NCI-H2196 treated with DMSO at 0.1 percent for 48 hours (cell line): ENCODE data around the gene PIEZO1.
"Not testable (repeated sequence)": the region's sequence is repeated elsewhere in the genome, so short reads cannot be mapped to it uniquely, and the experiment has no call there.

Source experiments
- DNase-seq: peaks from one replicate; lab custom pipeline; 2025; ENCODE audit not compliant: unreplicated experiment; lab: John Stamatoyannopoulos, UW

Gene PIEZO1, protein sequence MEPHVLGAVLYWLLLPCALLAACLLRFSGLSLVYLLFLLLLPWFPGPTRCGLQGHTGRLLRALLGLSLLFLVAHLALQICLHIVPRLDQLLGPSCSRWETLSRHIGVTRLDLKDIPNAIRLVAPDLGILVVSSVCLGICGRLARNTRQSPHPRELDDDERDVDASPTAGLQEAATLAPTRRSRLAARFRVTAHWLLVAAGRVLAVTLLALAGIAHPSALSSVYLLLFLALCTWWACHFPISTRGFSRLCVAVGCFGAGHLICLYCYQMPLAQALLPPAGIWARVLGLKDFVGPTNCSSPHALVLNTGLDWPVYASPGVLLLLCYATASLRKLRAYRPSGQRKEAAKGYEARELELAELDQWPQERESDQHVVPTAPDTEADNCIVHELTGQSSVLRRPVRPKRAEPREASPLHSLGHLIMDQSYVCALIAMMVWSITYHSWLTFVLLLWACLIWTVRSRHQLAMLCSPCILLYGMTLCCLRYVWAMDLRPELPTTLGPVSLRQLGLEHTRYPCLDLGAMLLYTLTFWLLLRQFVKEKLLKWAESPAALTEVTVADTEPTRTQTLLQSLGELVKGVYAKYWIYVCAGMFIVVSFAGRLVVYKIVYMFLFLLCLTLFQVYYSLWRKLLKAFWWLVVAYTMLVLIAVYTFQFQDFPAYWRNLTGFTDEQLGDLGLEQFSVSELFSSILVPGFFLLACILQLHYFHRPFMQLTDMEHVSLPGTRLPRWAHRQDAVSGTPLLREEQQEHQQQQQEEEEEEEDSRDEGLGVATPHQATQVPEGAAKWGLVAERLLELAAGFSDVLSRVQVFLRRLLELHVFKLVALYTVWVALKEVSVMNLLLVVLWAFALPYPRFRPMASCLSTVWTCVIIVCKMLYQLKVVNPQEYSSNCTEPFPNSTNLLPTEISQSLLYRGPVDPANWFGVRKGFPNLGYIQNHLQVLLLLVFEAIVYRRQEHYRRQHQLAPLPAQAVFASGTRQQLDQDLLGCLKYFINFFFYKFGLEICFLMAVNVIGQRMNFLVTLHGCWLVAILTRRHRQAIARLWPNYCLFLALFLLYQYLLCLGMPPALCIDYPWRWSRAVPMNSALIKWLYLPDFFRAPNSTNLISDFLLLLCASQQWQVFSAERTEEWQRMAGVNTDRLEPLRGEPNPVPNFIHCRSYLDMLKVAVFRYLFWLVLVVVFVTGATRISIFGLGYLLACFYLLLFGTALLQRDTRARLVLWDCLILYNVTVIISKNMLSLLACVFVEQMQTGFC (N-terminal part only)

DNA sequence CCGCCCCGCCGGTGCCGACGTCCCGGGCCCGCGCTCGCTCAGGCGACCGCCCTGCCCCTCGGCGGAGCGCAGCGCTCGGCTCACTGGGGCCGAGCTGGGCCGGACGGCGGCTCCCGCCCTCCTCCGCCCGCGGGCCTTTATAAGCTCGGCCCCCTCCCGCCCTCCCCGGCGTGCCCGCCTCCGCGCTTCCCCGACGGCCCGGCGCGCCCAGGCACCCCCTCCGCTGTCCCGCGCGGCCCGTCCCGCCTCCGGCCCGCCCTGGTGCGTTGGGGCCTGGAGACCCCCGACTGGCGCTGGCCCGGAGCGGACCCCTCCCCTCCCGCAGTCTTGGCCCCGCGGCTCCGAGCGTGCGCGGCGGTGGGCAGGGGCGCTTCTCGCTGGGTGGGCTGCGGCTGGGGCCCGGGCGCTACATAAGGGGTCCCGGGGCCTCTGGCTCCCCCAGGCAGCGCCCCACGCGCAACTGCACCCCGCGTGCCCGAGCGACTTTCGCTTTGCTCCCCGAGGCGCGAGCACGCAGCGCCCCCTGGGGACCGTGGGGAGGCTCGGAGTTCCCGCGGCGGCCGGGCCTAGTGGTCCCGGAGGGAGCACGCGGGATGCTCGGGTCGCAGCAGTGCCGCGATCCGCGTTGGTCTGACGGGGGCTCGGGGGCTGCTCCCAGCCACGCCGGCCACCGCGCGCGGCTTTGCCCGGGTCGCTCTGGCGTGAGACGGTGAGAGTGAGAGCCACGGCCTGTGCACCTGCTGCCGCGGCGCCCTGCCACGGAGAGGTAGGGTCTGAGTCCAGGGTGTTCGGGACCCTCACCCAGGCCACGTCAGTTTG, at the start of gene PIEZO1:
Gene PIEZO1, minus strand, starts transcription at position 115 of the 819 bp plus-strand sequence. CDS start 256 bp downstream, outside the sequence.
- no peak for DNase-seq

DNA sequence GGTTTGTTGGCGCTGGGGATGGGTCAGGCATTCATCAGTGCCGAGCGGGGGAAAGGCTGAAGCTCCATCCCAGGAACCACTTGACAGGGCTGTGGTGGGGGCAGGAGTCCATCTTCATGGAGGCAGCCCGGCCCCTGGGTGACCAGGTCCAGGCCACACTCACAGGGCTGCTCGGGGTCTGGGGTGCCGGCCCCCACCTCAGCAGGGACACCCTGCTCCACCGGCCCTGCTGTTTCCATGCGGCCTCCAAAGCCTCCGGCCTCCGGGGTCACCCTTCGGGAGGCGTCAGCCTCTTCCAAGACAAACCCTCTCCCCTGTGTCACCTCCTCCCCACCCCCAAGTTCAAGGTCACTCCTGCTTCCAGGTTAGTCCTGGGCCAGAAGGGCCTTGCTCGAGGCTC, 49.6 kb upstream of the PIEZO1 start:
- DNase-seq: no peak

DNA sequence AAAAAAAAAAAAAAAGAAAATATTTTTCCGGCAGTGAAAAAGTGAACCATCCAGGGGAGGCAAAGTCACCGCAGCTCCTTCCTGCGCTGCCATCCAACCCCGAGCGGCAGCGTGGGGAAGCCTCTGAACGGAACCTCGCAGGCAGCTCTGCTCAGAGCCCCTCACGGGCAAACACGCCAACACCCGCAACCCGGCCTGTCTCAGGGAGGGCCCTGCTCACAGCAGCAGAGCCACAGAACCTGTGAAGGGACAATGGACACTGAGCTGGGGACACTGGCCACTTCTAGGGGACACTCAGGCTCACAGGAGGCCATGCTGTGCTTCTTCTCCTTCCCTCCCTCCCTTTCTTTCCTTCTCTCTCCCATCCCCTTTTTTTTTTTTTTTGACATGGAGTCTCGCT, 48.1 kb upstream of the PIEZO1 start:
- DNase-seq: no peak

DNA sequence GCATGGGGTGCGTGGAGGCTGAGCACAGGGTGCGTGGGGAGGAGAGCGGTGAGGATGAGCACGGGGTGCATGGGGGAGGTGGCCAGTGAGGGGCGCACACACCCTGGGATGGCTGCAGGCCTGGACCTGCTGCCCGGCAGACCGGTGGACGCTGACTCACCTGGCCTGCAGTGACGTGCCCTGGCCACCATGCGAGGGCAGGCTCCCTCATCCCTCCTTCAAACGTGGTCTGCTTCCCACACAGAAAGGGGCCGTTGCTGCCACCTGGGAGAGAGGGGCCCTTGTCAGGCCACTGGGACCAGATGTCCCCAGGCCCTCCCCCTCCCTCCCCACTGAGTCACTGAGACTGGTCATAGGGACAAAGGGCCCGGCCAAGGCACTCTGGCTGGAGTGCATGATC, 46.8 kb upstream of the PIEZO1 start:
- no peak for DNase-seq

DNA sequence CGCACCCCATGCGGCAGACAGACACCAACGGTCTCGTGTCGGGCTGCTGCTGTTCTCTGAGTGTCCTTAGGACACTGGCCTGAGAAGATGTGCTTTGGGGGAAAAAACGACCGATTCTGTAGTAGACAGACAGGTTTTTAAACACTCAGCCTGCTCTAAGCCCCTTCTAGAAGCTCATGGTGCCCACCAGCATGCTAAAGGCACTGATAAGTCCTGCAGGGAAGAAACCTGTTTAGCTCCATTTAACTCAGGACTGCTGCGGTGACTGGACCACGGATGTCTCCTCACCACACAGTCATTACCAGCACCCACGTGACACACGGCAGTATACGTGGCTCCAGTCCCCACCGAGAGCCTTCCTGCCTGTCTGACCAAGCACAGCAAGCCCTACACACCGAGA, 45.8 kb upstream of the PIEZO1 start:
- no peak for DNase-seq

DNA sequence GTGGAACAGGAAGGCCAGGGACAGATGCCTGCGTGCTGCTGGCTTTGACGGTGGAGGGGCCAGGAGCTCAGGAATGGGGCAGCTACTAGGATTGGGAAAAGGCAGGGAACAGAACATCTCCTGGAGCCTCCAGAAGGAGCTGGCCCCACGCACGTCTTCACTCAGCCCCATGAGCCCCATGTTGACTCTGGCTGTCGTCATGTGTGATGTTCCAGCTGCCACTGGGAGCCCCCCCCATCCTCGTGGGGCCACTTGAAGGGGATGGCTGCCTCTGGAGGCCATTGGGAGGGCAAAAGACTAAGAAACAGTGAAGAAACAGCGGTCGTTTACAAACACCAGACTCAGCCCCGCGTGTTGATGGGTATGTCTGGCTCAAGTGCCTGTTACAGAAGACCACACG, 45.2 kb upstream of the PIEZO1 start:
- DNase-seq: no peak

DNA sequence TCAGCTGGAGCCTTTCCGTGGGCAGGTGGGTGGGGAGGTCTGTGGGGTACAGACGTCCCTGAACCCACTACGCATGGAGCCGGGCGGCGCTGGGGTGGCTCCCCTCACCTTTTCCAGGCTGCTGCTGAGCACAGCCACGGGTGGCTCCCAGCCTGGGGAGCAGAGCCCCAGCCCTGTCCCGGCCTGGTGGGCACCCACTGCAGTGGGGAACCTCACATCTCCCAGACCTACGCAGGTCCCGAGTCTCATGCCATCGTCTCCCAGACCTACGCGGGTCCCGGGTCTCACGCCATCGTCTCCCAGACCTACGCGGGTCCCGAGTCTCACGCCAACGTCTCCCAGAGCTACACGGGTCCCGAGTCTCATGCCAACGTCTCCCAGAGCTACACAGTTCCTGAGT, 43.7 kb upstream of the PIEZO1 start:
- no peak for DNase-seq

DNA sequence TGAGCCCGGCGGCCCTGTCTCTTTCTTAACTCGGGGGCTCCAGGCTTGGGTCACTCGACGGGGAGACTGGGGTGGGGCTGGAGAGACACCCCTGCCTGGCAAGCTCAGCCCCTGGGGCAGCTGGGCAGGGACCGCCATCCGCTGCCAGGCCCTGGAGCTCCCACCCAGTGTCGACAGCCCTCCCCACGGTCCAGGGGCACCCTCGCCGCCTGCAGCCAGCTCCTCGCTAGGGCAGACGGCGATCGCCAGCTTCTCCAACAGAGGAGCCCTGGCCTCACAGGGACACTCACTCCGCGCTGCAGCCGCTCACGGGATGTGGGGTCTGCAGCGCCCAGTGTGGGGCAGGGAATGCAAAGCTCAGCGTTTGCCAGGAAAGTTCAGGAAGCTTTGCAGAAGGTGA, 42.7 kb upstream of the PIEZO1 start:
- no peak for DNase-seq

DNA sequence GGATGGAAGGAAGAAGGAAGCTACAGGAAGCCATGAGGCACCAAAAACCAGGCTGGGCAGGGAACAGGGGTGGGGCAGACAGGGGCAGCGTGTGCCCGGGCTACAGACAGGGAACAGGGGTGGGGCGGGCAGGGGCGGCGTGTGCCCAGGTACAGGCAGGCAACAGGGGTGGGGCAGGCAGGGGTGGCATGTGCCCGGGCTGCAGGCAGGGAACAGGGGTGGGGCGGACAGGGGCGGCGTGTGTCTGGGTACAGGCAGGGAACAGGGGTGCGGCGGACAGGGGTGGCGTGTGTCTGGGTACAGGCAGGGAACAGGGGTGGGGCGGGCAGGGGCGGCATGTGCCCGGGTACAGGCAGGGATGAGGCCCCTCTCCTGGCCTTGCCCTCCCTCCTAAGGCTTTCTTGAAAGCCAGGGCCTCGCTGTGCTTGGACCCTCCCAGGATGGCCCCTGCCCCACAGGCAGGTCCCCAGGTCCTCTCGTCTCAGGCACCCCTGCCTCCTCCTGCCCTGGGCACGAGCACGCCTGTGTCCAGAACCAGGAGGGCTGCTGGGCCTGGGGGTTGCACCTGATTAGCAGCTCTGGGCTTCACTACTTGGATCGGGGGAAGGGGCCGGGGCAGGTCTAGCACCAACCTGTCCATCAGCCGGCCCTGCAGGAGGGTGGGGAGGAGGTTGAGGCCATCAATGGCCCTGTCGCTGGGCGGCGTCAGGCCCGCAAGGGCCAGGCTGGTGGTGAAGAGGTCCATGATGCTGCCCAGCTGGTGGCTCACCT, 41.2 kb upstream of the PIEZO1 start:
- no peak for DNase-seq

DNA sequence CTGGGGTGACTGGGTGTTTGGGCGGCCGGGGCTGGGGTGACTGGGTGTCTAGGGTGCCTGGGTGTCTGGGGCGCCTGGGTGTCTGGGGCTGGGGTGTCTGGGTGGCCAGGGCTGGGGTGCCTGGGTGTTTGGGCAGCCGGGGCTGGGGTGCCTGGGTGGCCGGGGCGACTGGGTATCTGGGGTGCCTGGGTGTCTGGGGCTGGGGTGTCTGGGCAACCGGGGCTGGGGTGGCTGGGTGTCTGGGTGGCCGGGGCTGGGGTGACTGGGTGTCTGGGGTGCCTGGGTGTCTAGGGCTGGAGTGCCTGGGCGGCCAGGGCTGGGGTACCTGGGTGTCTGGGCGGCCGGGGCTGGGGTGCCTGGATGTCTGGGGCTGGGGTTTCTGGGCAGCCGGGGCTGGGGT, 40.1 kb upstream of the PIEZO1 start:
- no peak for DNase-seq

DNA sequence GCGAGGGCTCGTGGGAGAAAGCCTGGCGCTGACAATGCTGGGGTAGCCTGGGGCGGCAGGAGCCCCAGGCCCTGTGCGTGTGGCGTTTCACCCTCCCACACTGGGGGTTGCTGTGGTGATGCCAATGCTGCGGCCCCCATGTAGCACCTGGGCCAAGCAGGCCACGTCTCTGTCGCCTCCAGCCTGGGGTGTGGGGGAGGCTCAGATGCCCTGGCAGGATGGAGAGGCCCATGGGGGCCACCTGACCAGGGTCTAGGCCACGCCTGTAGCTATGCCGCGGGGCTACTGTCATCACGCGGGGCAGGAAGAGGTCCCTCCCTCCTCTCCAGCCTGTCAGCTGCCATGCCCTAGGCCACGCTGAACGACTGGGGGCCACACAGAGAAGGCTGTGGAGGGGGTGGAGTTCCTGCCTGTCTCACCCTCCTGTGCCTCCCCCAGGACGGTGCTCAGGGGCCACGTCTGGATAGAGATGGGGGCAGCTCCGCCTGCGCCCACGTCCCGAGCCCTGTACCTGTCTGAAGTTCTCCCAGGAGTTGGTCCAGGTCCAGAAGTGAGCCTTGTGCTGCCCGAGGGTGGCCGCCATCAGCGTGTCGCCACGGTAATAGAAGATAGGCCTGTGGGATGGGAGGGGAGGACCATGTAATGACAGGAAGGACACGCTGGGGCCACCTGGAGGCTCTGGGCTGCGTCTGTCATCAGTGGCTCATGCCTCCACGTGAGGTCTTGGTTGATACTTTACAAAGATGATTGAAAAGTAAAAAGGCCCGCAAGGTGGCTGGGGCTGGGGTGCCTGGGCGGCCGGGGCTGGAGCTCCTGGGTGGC, 39.4 kb upstream of the PIEZO1 start:
- no peak for DNase-seq

DNA sequence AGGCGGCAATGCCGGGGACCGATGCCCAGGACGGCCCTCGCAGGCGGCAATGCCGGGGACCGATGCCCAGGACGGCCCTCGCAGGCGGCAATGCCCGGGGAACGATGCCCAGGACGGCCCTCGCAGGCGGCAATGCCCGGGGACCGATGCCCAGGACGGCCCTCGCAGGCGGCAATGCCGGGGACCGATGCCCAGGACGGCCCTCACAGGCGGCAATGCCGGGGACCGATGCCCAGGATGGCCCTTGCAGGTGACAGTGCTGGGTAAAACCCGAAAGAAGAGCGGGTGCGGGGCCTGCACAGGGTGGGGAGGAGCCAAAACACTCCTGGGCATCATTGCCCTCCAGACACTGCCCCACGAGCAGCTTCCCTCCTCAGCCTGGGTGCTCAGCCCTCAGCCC, 38.6 kb upstream of the PIEZO1 start:
- not testable (repeated sequence) for DNase-seq

DNA sequence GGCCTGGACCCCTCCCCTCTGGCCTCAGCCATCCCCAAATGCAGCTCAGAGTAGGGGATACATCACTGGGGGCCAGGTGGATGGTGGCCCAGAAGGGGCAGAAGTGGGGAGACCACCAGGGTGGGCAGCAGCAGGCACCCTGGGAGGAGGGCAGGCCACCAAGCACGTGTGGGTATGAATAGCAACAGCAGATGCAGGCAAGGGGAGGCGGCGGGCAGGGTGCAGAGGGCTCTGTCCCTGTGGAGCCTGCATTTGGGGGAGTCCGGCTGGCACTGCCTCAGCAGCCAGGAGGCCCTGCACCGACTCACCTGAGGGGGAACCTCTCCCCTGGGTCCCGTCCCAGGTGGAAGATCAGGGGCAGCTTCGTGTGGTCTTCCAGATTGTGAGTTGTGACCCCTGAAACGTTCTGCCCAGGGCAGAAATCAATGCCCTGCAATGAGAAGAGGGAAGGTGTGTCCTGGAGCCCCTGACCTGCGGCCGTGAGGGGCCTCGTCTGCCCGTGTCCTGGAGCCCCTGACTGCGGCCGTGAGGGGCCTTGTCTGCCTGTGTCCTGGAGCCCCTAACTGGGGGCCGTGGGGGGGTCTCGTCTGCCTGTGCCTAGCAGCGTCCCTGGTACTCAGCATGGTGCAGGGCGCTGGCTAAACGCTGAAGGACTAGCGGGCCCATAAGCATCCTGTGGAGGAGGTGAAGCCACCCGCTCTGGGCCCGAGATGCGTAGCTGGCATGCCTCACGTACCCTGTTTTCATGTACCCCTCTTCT, 37.4 kb upstream of the PIEZO1 start:
- DNase-seq: no peak

DNA sequence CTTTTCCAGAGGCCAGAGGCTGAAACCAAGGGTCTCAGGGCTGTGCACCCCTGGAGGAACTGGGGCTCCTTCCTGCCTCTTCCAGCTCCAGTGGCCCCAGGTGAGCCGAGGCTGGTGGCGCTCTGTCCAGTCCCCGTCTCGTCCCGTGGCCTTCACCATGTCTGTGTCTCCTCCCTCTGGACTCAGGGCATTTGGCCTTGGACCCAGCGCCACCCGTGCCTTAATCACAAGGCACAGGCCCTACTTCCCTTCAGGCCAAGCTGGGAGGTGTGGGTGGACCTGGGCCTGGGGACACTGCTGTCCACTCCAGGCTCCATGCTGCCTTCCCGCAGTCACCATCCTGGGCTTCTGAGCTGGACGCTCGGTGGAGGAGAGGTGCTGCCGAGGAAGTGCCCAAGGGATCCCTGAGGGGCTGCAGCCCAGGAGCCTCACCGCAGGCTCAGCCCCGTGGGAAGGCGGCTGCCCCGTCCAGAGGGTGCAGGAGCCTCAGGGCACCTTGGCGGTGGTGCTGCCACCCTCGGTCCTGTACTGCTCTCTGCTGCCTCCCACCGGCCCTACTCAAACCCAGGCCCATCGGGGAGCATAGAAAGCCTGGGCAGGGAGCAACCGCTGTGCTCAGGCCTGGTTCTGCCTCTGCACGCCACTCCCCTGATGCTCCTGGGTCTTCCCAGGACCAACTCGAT, 36.3 kb upstream of the PIEZO1 start:
- no peak for DNase-seq

DNA sequence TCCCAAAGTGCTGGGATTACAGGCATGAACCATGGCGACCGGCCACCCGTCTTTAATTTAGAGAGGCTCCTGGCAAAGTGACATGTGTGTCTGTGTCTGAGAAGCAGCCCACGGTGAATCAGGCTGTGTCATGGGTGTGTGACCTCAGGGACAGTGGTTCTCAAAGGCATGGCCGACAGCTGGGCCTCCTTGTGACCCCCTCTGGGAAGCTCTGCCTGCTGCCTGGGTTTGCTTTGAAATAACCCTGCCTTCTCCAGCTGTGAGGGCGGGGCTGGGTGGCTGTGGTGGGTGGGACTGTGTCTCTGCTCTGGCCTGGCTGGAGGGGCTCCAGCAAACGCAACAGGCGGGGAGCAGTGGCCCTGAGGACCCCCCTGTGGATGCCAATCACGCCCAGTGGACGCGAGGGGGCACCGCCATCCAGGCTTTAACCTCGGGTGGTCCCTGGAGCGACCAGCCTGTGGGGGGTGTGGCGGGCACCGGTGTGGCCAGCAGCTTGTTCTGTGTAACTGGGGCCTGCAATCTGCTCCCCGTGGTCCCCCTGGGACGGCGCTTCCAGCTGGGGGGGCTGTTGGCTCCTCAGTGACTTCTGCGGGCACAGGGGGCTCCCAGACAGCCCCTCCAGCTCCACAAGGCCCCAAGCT, 35.5 kb upstream of the PIEZO1 start:
- no peak for DNase-seq

DNA sequence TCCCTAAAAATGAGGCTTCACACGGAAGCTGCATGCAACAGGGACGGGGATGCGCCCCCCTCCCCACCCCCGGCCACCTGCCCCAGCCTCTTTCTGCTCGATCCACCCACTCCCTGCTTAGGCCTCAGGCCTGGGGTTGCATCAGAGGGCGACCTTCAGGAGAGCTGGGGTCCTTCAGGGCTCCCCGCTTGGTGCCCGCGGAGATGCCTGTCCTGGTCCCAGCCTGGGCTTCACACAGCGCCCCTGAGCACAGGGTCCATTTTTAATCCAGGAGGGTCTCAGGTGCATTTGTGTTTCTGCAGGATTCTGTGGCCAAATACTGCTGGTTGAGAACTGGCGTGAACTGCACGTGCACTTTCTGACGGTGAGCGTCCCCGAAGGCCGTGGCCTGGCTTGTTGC, 34.1 kb upstream of the PIEZO1 start:
- DNase-seq: no peak

DNA sequence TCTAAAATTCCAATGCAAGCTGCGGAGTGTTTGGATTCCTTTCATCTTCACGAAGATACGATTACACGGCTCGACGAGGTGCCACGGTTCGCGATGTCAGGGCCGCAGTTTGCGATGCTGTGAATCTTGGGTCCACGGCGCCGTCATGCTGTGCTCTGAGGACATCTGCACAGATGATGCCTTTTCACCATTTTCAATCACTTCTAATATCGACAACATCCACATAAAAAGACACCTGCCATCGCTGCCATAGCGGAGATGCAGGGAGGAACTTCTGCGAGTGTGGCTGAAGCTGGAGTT, 33.5 kb upstream of the PIEZO1 start:
- no peak for DNase-seq
